SK-N-SH treated with all-trans-retinoic acid at 6 μM for 48 hours (cell line): ENCODE data around the gene TMEM131.

Experiments used
- ATAC-seq: fragments of 200-7000 bp; cut with Tn5 transposase; 3 replicates; pipeline ENCODE4 v1.9.1; 2020; ENCODE audit warnings: mild to moderate bottlenecking, moderate library complexity
- ARNTL ChIP-seq: fragments of 450-650 bp; formaldehyde crosslinking; IDR thresholded peaks from 2 replicates; pipeline ENCODE4 v1.5.0; 2020; ENCODE audit warnings: low read depth, mild to moderate bottlenecking, moderate library complexity, borderline replicate concordance
- BACH2 ChIP-seq: fragments of 250-450 bp; sonication (Bioruptor Pico); IDR thresholded peaks from 2 replicates; pipeline ENCODE4 v1.9.0; 2021; ENCODE audit warnings: mild to moderate bottlenecking, borderline replicate concordance
- CREB5 ChIP-seq: fragments of 250-450 bp; sonication (Bioruptor Pico); IDR thresholded peaks from 2 replicates; pipeline ENCODE4 v1.5.1; 2020; ENCODE audit warnings: low read depth, mild to moderate bottlenecking, moderate library complexity
- CSDC2 ChIP-seq: fragments of 250-450 bp; sonication (Bioruptor Pico); IDR thresholded peaks from 2 replicates; pipeline ENCODE4 v1.5.0; 2020; ENCODE audit warnings: mild to moderate bottlenecking, moderate library complexity
- GLIS3 ChIP-seq: fragments of 250-450 bp; sonication (Bioruptor Pico); IDR thresholded peaks from 2 replicates; pipeline ENCODE4 v1.5.0; 2020; ENCODE audit warnings: mild to moderate bottlenecking, moderate library complexity
- ISL1 ChIP-seq: fragments of 250-450 bp; sonication (Bioruptor Pico); IDR thresholded peaks from 2 replicates; pipeline ENCODE4 v2.1.2; 2022; ENCODE audit warnings: mild to moderate bottlenecking, moderate library complexity
- OSR1 ChIP-seq: fragments of 250-450 bp; sonication (Bioruptor Pico); IDR thresholded peaks from 2 replicates; pipeline ENCODE4 v1.8.0; 2022; ENCODE audit warnings: moderate library complexity, mild to moderate bottlenecking, inconsistent platforms
- PATZ1 ChIP-seq: fragments of 250-450 bp; sonication (Bioruptor Pico); IDR thresholded peaks from 2 replicates; pipeline ENCODE4 v1.8.0; 2020; ENCODE audit warnings: mild to moderate bottlenecking, moderate library complexity, borderline replicate concordance
- POU6F1 ChIP-seq: fragments of 250-450 bp; sonication (Bioruptor Pico); IDR thresholded peaks from 2 replicates; pipeline ENCODE4 v1.8.0; 2021; ENCODE audit warnings: low read depth, mild to moderate bottlenecking, moderate library complexity, borderline replicate concordance
- PPARA ChIP-seq: fragments of 250-450 bp; sonication (Bioruptor Pico); IDR thresholded peaks from 2 replicates; pipeline ENCODE4 v1.5.0; 2020; ENCODE audit warnings: mild to moderate bottlenecking, borderline replicate concordance
- RARB ChIP-seq: fragments of 250-450 bp; sonication (Bioruptor Pico); IDR thresholded peaks from 2 replicates; pipeline ENCODE4 v1.8.0; 2021; ENCODE audit warnings: mild to moderate bottlenecking, moderate library complexity
- TCF4 ChIP-seq: fragments of 250-450 bp; sonication (Bioruptor Pico); IDR thresholded peaks from 2 replicates; pipeline ENCODE4 v1.8.0; 2021; ENCODE audit warnings: mild to moderate bottlenecking, moderate library complexity, borderline replicate concordance
- TOX ChIP-seq: fragments of 250-450 bp; sonication (Bioruptor Pico); IDR thresholded peaks from 2 replicates; pipeline ENCODE4 v1.8.0; 2021; ENCODE audit warnings: mild to moderate bottlenecking, moderate library complexity, borderline replicate concordance
- TSHZ2 ChIP-seq: fragments of 250-450 bp; sonication (Bioruptor Pico); IDR thresholded peaks from 2 replicates; pipeline ENCODE4 v1.5.0; 2020; ENCODE audit warnings: mild to moderate bottlenecking, moderate library complexity
- ZFP3 ChIP-seq: fragments of 250-450 bp; sonication (Bioruptor Pico); IDR thresholded peaks from 2 replicates; pipeline ENCODE4 v1.5.0; 2020; ENCODE audit warnings: mild to moderate bottlenecking, moderate library complexity
- ZFP30 ChIP-seq: fragments of 450-650 bp; formaldehyde crosslinking; IDR thresholded peaks from 2 replicates; pipeline ENCODE4 v1.5.0; 2022; ENCODE audit warnings: mild to moderate bottlenecking, moderate library complexity
- ZNF565 ChIP-seq: fragments of 450-650 bp; formaldehyde crosslinking; conservative IDR thresholded peaks from 2 replicates; pipeline ENCODE4 v1.5.0; 2020; ENCODE audit warnings: low read depth, mild to moderate bottlenecking, moderate library complexity
- ZNF70 ChIP-seq: fragments of 450-650 bp; formaldehyde crosslinking; IDR thresholded peaks from 2 replicates; pipeline ENCODE4 v1.5.0; 2020; ENCODE audit warnings: mild to moderate bottlenecking, moderate library complexity
- ZNF8 ChIP-seq: fragments of 450-650 bp; formaldehyde crosslinking; IDR thresholded peaks from 2 replicates; pipeline ENCODE4 v1.5.0; 2020; ENCODE audit warnings: mild to moderate bottlenecking, moderate library complexity

The TMEM131 gene

GRCh38 chr2:97731274-97732020 is 264.3 kb downstream of the TMEM131 start:
- no peak for TF ChIP-seq ZFP30 (CRISPR knock-in tag)
- no peak for ATAC-seq

- no peak for ATAC-seq
- no peak for TF ChIP-seq ZNF8
- no peak for TF ChIP-seq ZNF565 (CRISPR knock-in tag)
- no peak for TF ChIP-seq GLIS3 (CRISPR knock-in tag)
- TF ChIP-seq TCF4 (CRISPR knock-in tag) = no peak
- no peak for TF ChIP-seq TOX (CRISPR knock-in tag)
- no peak for TF ChIP-seq ISL1 (CRISPR knock-in tag)
- TF ChIP-seq ZFP30 (CRISPR knock-in tag) = no peak
- no peak for TF ChIP-seq ZNF70 (CRISPR knock-in tag)
- TF ChIP-seq ARNTL (CRISPR knock-in tag) = no peak
Measured at GRCh38 chr2:97730245-97730644, 265.5 kb downstream of the TMEM131 start.

- no peak for TF ChIP-seq TSHZ2 (CRISPR knock-in tag)
- TF ChIP-seq PPARA (CRISPR knock-in tag) = no peak
- TF ChIP-seq ZNF70 (CRISPR knock-in tag) = no peak
- TF ChIP-seq CSDC2 (CRISPR knock-in tag) = no peak
- no peak for TF ChIP-seq TOX (CRISPR knock-in tag)
- ATAC-seq = no peak
Measured at GRCh38 chr2:97728091-97728731, 267.5 kb downstream of the TMEM131 start.

GRCh38 chr2:97727296-97727695 is 268.5 kb downstream of the TMEM131 start:
- TF ChIP-seq ZNF70 (CRISPR knock-in tag) (no peak), RARB (CRISPR knock-in tag) (no peak), CREB5 (CRISPR knock-in tag) (no peak), OSR1 (CRISPR knock-in tag) (no peak), TOX (CRISPR knock-in tag) (no peak), BACH2 (CRISPR knock-in tag) (no peak), ZFP30 (CRISPR knock-in tag) (no peak), ZFP3 (CRISPR knock-in tag) (no peak), POU6F1 (CRISPR knock-in tag) (no peak), TCF4 (CRISPR knock-in tag) (no peak), PATZ1 (CRISPR knock-in tag) (no peak)
- no peak for ATAC-seq
